HG03442 (cell line): ENCODE results near the gene GEMIN7.
A peak's percentile ranks its signal among the peaks of the same experiment; 100 is the strongest.
"Not testable (repeated sequence)": the region's sequence is repeated elsewhere in the genome, so short reads cannot be mapped to it uniquely, and the experiment has no call there.

ENCODE experiments used
- ATAC-seq: cut with Tn5 transposase; IDR thresholded peaks from one replicate; pipeline ENCODE4 v1.9.1; 2021; ENCODE audit warnings: mild to moderate bottlenecking, moderate library complexity; ENCODE audit not compliant: unreplicated experiment

The GEMIN7 gene

DNA sequence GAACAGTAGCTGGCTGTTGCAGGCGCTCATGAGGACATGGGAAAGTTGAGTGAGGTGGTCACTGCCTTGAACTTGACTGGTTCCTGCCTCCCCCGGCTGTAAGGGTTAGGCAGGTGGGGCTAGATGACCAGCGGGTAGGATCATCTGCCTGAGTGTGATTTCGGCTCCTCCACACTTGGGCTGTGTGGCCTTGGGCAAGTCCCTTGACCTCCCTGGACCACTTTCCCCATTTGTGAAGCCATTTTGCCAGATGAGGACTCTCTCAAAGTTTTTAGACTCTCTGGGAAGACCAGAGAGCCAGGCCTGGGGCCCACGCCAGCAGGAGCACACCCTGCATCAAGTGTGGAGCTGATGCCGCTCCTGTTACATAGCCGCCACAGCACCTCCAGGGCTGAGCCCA, 23.4 kb downstream of the GEMIN7 start:
- no peak for ATAC-seq

GRCh38 chr19:45103156-45103507, 24.1 kb downstream of the GEMIN7 start:
- no peak for ATAC-seq

DNA sequence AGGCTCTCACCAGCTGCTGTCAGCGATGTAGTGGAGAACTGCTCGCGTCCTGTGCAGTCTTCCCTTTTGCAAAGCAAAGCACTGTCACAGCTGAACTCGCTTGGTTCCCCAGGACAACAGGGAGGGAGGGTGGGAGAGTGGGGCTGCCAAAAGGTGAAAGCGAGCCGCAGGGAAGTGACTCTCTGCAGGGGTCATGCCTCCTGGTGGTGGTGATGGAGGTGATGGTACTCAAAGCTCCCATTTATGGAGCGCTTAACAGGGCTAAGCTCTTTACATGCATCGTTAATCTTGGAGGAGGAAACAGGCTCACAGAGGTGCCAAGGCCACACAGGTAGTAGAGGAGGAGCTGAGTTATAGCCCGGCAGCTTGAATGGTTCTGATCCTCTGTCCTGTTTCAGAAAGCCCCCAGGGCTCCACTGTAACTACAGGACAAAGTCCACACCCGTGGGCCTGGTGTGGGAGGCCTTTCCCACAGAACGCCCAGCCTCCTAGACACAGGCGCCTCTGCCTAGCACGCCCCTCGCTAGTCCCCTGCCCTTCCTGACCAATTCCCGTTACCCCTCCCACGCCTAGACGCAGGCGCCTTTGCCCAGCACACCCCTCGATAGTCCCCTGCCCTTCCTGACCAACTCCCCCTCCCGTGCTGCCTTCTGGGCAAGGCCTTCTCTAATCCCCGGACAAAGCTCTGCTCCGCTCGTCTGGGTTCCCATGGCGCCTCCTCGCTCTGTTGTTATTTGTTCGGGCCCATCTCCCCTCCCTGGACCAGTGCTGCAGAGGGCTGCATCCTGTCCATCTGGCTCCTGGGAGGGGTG, 24.7 kb downstream of the GEMIN7 start:
- ATAC-seq: no peak

DNA sequence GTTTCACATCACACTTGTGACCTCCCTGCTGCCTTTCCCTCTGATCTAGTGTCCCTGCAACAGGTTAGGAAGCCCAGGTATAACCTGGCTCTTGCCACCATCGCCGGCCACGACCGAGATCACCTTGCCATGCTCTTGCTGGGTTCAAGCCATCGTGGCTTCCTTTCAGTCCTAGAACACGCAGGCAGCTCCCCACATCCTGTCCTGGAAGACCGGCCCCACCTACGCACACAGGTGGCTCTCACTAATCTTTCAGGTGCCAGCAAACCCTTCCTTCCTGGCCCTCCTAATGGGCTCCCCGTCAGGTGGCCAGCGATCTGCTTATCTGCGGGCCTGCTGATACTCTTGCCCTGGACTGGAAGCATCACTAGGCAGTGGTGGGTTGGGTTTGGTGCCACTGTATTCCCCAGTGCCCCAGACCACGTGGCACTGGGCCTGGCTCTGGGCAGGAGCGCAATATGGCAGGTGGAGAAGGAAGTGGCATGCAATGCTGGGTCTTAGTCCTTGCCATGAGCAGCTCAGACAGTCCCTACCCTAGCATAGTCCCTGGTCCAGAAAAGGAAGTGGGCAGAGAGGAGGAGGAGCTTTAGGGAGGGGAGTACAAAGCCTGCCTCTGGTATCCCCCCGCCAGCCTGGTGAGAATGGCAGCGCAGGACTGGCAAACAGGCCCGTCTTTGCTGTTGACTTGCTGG, 25.7 kb downstream of the GEMIN7 start:
- no peak for ATAC-seq

DNA sequence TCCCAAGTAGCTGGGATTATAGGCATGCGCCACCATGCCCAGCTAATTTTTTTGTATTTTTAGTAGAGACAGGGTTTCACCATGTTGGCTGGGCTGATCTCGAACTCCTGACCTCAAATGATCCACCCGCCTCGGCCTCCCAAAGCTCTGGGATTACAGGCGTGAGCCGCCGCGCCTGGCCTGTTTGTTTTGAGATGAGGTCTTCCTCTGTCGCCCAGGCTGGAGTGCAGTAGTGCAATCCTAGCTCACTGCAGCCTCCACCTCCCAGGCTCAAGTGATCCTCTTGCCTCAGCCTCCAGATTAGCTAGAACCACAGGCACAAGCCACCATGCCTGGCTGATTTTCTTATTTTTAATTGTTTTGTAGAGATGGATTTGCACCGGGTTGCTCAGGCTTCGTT, 27.3 kb downstream of the GEMIN7 start:
- not testable (repeated sequence) for ATAC-seq

DNA sequence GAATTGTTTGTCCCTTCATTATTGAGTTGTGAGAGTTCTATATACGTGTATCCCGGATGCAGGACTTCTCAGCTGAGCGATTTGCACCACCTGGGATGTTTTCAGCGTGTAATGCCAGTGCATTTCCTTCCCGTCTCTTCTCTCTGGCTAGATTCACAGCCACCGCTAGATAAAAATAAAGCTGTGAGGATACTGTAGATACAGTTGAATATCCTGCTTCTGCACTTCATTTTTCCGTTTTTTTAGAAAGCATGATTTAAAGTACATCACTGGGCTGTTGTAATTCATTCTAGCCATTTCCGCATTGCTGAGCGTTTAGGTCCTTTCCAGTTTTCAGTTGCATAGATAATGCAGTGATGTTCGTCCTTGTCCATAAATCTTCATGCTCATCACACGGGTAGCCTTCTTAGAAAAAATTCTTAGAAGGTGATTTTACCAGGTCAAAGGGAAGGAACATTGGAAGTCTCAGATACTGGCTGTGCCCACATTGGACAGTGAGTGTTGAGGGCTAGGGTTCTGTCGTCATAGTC, 28.6 kb downstream of the GEMIN7 start:
- no peak for ATAC-seq

- ATAC-seq: no peak
Measured at GRCh38 chr19:45110851-45111266, 31.8 kb downstream of the GEMIN7 start.

DNA sequence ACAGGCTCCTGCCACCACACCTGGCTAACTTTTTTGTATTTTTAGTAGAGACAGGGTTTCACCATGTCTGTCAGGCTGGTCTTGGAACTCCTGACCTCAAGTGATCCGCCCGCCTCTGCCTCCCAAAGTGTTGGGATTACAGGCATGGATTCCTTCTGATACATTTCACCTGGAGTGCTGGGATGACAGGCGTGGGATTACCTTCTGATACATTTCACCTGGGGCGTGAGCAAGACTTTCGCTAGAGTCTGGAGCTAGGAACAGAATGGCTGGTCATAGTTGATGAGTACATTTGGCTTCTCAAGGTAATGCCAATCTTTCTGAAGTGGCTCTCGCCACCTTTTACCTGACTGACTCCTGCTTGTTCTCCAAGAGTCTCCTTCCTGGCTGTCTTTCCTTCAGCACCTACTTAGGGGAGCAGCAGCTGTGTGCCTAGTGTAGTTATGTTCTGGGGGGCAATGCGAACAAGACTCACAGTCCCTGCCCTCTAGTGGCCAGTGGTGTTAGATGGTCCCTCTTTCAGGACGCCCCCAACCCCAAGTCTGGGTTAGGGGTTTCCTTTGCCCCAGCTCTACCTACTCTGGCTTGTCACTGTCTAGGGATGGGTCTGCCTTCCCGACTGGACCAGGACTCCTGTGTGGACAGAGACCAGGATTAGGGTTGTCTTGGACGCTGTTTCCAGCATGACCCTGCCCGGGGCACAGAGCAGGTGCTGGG, 33.2 kb downstream of the GEMIN7 start:
- no peak for ATAC-seq

GRCh38 chr19:45113628-45114027, 34.6 kb downstream of the GEMIN7 start:
- ATAC-seq: no peak

DNA sequence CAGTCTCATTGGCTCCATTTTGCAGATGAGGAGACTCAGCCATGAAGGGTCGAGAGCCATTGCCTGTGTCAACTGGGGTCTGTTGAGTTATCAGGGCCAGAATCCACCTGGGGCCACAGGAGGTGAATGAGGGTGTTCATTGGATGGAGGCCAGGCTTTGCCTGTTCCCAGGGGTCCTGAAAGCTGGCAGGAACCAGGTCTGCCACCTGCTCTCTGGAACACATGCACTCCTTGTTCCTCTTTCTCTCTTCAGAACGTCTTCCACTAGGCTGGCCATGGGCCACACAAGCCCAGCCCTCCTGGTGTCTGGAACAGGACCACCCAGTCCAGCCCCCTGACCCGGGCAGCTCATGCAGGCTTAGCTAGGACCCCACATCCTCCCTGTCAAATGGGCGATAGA, 35.1 kb downstream of the GEMIN7 start:
- ATAC-seq: no peak

GRCh38 chr19:45115809-45116615, 37.0 kb downstream of the GEMIN7 start:
- ATAC-seq: no peak

DNA sequence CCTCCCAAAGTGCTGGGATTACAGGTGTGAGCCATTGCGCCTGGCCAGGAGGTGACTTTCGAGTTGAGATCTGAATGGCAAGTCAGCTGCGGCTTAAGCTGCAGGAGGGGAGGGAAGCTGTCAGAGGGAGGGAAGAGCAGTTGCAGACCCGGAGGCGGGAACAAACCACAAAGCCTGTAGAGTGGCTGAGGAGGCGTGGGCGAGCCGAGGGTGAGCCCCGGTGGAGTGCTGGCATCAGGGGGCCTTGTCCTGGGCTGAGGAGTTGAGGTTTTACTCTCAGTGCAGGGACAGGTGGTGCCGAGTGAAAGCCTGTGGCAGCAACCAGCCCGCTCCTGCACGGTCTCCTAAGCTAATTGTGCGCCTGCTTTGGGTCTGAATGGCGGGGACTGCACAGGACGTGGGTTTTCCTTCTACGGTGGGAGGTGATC, 38.1 kb downstream of the GEMIN7 start:
- no peak for ATAC-seq

DNA sequence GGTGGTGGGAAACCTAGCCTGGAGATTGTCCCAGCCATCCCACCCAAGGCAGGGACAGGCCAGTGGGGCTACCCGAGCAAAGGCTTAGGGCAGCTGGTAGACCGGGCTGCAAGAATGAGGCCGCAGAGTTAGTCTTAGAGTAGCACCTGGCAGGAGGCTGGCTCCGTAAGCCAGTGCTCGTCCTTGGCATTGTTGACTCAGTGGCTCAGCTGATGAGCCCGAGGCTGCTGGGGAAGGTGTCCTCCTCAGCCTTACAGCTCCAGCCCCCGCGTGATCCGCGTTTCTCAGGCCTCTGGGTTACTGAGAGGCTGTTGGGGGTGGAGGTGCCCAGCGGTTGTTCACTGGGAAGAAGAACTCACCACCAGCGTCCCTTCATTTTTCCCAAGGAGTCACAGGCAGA, 38.6 kb downstream of the GEMIN7 start:
- ATAC-seq: no peak

DNA sequence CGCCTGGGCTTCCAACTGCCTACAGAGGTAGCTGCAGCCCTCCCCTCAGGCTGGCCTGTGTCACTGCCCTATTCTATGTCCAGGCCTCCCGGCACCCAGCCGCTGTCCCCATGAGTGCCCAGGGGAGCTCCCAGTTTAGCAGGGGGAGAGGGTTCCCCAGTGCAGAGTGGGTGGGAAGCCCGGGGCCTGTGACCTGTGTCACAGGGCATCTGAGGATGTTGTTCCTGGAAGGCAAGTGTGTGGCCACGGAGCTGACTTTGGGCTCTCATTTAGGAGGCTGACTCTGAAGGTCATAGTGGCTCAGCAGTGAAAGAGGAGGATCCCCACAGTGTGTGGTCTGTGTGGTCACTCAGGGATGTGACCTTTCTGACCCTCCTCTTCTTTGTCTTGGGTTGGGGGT, 39.0 kb downstream of the GEMIN7 start:
- no peak for ATAC-seq

- peak; percentile 38 for ATAC-seq
Measured at GRCh38 chr19:45118591-45119355, 39.7 kb downstream of the GEMIN7 start.

- ATAC-seq: no peak
Measured at GRCh38 chr19:45119582-45119981, 40.5 kb downstream of the GEMIN7 start.

DNA sequence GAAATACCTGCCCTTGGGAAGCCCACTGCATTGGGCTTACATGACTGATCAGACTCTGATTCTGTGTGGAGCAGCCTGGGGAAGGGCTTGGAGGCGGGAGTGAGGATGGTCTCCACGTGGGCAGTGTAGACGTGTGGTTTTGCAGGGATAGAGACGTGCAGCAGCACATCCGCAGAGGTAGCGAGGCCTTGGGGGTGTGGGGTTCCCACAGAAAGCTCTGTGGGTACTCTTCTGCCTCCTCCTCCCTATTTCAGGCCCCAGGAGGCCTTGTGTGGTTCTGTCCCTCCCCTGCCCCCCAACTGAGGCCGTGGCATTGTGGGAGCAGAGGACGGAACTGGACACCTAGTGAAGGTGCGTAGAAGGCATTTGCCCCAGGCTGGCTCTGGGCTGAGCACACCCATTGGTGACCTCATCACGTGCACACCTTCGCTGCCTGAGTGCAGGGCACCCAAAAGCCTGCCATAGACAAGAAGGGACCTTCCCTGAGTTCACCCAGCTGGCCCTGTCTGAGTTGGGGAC, 42.8 kb downstream of the GEMIN7 start:
- ATAC-seq: no peak

- no peak for ATAC-seq
Measured at GRCh38 chr19:45122832-45123231, 43.8 kb downstream of the GEMIN7 start.

DNA sequence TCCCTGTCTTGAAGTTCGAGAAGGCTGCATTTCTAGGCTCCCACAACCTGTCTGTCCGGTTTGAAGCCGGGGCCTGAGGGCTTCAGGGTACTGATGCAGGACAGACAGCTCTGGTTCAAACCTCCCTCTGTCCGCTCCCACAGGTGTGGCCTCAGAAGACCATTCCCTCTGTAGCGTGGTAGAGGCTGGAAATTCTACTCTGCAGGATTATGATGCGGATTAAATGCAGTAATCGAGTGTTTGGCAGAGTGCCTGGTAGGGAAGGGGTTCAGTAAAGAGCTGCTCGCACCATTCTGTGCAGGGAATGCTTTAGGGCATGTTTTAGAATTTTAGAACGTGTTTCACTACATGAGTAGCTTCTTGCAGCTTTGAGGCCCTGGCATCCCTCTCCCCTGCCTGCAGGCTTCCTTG, 44.4 kb downstream of the GEMIN7 start:
- ATAC-seq: no peak

DNA sequence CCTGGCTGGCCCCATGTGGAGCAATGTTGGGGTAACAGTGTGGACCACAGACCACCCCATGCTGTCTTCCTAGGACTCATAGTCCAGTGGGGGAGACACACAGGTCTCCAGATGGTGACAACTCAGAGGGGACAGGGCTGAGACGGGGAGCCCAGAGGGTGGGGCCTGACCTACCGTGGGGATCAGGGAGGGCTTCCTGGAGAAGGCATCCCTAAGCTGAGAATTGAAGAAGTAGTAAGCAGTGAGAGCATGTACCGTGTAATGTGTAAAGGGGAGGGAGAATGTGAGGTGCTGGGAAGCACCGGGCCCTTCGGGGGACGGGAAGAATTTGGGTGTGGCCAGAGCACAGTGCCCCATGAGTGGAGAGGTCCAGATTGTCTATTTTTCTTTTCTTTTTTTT, 45.0 kb downstream of the GEMIN7 start:
- no peak for ATAC-seq
